Measurements from ENCODE around the gene MLKL. TPM values are rescaled to one million over a fixed set of nuclear protein-coding genes. Genes with fewer than 3 reads are reported as not detected.

MLKL gene
- total and polyA plus RNA-seq, 12 donors = 1.7 to 11.1 (median 3.9) TPM

DNA sequence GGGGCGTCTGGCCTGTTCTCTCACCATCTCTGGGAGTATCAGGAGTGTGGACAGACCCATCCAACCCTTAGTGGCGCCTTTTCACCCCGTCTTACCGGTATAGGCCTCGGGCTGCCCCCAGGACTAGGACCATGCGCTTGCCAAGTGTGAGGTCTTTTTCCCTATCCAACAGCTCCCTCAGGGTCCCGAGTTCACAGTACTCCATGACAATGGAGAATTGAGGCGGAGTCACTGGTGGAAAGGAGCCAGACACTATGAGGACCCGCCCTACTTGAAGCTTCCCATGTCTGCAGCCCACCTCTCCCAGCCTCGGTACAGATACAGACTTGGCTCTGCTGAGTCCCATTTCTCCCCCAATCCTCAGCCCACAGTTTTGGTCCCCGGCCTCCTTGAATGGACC lies 18.1 kb downstream of the MLKL start:
- H3K9me3 ChIP-seq = no peaks in the 10 kb centered on the region
- peaks cover 0 to 5% (median 0%) of the 10 kb centered on the region in 9 donors for H3K4me1 ChIP-seq
- no peak overlapping the region for H3K4me3 ChIP-seq
- DNase-seq (no peak), ATAC-seq (peak in 1 of 8 donors; percentile 20)
- peaks cover 0 to 100% (median 3%) of the 10 kb centered on the region in 9 donors for H3K36me3 ChIP-seq
- H3K27ac ChIP-seq = no peak overlapping the region
- intact Hi-C loops (cut with DNase I) = no loop called here
- H3K27me3 ChIP-seq = no peaks in the 10 kb centered on the region
- 74% methylated on average over 11 of the region's 11 CpGs for WGBS, 2 donors
- TF ChIP-seq, protein P1, sequence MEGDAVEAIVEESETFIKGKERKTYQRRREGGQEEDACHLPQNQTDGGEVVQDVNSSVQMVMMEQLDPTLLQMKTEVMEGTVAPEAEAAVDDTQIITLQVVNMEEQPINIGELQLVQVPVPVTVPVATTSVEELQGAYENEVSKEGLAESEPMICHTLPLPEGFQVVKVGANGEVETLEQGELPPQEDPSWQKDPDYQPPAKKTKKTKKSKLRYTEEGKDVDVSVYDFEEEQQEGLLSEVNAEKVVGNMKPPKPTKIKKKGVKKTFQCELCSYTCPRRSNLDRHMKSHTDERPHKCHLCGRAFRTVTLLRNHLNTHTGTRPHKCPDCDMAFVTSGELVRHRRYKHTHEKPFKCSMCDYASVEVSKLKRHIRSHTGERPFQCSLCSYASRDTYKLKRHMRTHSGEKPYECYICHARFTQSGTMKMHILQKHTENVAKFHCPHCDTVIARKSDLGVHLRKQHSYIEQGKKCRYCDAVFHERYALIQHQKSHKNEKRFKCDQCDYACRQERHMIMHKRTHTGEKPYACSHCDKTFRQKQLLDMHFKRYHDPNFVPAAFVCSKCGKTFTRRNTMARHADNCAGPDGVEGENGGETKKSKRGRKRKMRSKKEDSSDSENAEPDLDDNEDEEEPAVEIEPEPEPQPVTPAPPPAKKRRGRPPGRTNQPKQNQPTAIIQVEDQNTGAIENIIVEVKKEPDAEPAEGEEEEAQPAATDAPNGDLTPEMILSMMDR (IDR thresholded peaks at IDR 0.05) = no peak

DNA sequence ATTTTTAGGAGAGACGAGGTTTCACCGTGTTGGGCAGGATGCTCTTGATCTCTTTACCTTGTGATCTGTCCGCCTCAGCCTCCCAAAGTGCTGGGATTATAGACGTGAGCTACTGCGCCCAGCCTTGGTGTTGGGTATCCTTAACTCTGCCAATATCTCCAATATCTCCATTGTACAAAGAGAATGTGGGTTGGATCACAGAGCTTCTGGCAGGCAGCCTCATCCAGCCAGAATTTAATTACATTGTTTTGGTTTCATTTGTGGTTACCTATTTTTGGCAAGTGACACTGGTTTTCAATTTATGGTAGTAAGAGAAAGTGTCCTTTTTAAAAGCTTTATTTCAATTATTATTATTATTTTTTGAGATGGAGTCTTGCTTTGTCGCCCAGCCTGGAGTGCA lies 20.0 kb downstream of the MLKL start:
- H3K36me3 ChIP-seq = peaks cover 0 to 100% (median 5%) of the 10 kb centered on the region in 9 donors
- ATAC-seq = no peak
- no peak for DNase-seq

DNA sequence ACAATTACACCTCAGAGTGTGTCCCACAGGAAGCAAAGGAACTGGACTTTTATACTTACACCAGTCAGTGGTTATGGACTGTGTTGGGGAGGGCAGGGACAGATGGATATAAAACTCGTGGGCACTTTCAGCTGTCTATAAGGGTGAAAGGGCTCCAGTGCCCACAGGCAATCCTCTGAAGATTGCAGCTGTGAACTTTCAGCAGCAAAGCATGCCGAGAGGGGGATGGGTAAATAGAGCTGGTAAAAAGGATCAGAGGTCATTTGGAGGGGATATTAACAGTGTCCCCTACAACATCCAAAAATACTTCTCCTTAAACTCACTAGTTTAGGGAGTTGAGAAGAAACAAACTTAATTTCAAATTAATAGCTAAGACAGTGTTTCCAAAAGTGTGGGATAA lies 20.7 kb downstream of the MLKL start:
- WGBS, 2 donors = 36 to 47% methylated on average over 2 of the region's 2 CpGs
- TF ChIP-seq, protein P1 (IDR thresholded peaks at IDR 0.05) = no peak
- intact Hi-C loops (cut with DNase I) = no loop called here
- Histone ChIP-seq H3K4me1 (peaks cover 0 to 5% (median 0%) of the 10 kb centered on the region in 9 donors), H3K4me3 (no peak overlapping the region), H3K36me3 (peaks cover 0 to 100% (median 12%) of the 10 kb centered on the region in 9 donors), H3K27ac (no peak overlapping the region), H3K9me3 (no peaks in the 10 kb centered on the region), H3K27me3 (no peaks in the 10 kb centered on the region)
- ATAC-seq (no peak), DNase-seq (no peak)

More for the DNA sequence above, 20.0 kb downstream of the MLKL start:
- 81 to 95% methylated on average over 6 of the region's 6 CpGs for WGBS, 2 donors
- Histone ChIP-seq H3K9me3 (no peaks in the 10 kb centered on the region), H3K27me3 (no peaks in the 10 kb centered on the region), H3K27ac (no peak overlapping the region), H3K4me3 (no peak overlapping the region), H3K4me1 (peaks cover 0 to 5% (median 0%) of the 10 kb centered on the region in 9 donors)
- TF ChIP-seq, protein P1 (IDR thresholded peaks at IDR 0.05) = no peak
- intact Hi-C loops (cut with DNase I) = no loop called here

DNA sequence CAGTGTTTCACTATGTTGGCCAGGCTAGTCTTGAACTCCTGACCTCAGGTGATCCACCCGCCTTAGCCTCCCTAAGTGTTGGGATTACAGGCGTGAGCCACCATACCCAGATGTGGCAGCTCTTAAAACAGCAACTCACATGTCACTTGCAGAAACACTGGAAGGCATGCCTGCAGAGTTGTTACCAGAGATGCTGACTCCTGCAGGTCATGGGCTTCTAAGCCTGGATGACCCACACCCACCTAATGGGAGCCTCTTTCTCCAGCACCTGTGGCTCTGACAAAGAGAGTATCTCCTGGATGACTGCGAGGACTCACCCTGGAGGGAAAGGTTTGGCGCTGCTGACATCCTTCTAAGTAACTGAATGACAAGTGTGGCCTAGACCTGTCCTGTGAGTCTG lies 22.8 kb downstream of the MLKL start:
- TF ChIP-seq, protein P1 (IDR thresholded peaks at IDR 0.05) = no peak

More for the DNA sequence above, 22.8 kb downstream of the MLKL start:
- no peaks in the 10 kb centered on the region for H3K4me1 ChIP-seq
- no peaks in the 10 kb centered on the region for H3K9me3 ChIP-seq
- no peaks in the 10 kb centered on the region for H3K27me3 ChIP-seq
- ATAC-seq (no peak), DNase-seq (no peak)
- no peak overlapping the region for H3K4me3 ChIP-seq
- intact Hi-C loops (cut with DNase I) = no loop called here
- WGBS, 2 donors = 95 to 97% methylated on average over 4 of the region's 4 CpGs
- H3K36me3 ChIP-seq = peaks cover 0 to 100% (median 12%) of the 10 kb centered on the region in 9 donors
- no peak overlapping the region for H3K27ac ChIP-seq

All from heart right ventricle (tissue), 16 donors.